HL-60 (cell line): ENCODE data around the gene HS3ST4.

Experiments
- DNase-seq, 2 experiments: peaks; one replicate each; pipeline ENCODE4 v3.0.0-alpha.2; 2010 to 2020; ENCODE audit warnings: low read depth in 1 of 2, low spot score in 1 of 2
- H3K27ac ChIP-seq: fragments of 250-450 bp; sonication (Bioruptor Pico); replicated peaks from 2 replicates; pipeline ENCODE4 v1.5.1; 2020; ENCODE audit warnings: mild to moderate bottlenecking, moderate library complexity
- H3K27me3 ChIP-seq: fragments of 250-450 bp; sonication (Bioruptor Pico); 2 replicates; pipeline ENCODE4 v1.5.1; 2021; ENCODE audit warnings: mild to moderate bottlenecking, moderate library complexity; ENCODE audit not compliant: insufficient read depth, poor library complexity, severe bottlenecking
- H3K4me3 ChIP-seq: replicated peaks from 2 replicates; pipeline ENCODE4 v1.5.1; 2011; ENCODE audit warnings: mild to moderate bottlenecking, control low read depth, low read length; ENCODE audit not compliant: insufficient read depth
- CTCF ChIP-seq: IDR thresholded peaks from one replicate; pipeline ENCODE4 v1.5.1; 2011; ENCODE audit warnings: low read length, control low read depth, inconsistent platforms; ENCODE audit not compliant: insufficient read depth
- GABPA ChIP-seq: IDR thresholded peaks from 2 replicates; pipeline ENCODE4 v1.6.1; 2012; ENCODE audit warnings: low read depth
- POLR2AphosphoS5 ChIP-seq: IDR thresholded peaks from 2 replicates; pipeline ENCODE4 v1.6.1; 2012; ENCODE audit warnings: low read depth
- REST ChIP-seq: IDR thresholded peaks from 2 replicates; pipeline ENCODE4 v1.6.1; 2012; ENCODE audit warnings: low read depth; ENCODE audit not compliant: insufficient replicate concordance
- SPI1 ChIP-seq: IDR thresholded peaks from 2 replicates; pipeline ENCODE4 v1.6.1; 2012; ENCODE audit warnings: low read depth, mild to moderate bottlenecking, borderline replicate concordance

HS3ST4 gene

GRCh38 chr16:26137956-26138355 is 446.2 kb downstream of the HS3ST4 start:
- no peaks in the 10 kb centered on the region for H3K27me3 ChIP-seq
- no peak for DNase-seq
- no peak for TF ChIP-seq POLR2AphosphoS5
- no peak for TF ChIP-seq CTCF
- TF ChIP-seq REST, result no peak
- TF ChIP-seq GABPA, result no peak
- TF ChIP-seq SPI1, result no peak
- no peak overlapping the region for H3K27ac ChIP-seq
- H3K4me3 ChIP-seq, result no peak overlapping the region

- H3K4me3 ChIP-seq, result no peak overlapping the region
- no peak for TF ChIP-seq GABPA
- H3K27ac ChIP-seq, result no peak overlapping the region
- DNase-seq, result no peak
- H3K27me3 ChIP-seq, result no peaks in the 10 kb centered on the region
Measured at GRCh38 chr16:26139091-26139490, 447.3 kb downstream of the HS3ST4 start.

GRCh38 chr16:26139884-26140283 is 448.1 kb downstream of the HS3ST4 start:
- no peak for TF ChIP-seq REST
- no peak for TF ChIP-seq GABPA
- TF ChIP-seq SPI1, result no peak
- no peak for TF ChIP-seq CTCF
- no peak for TF ChIP-seq POLR2AphosphoS5
- Histone ChIP-seq H3K27ac (no peak overlapping the region), H3K4me3 (no peak overlapping the region), H3K27me3 (no peaks in the 10 kb centered on the region)
- no peak for DNase-seq

- TF ChIP-seq POLR2AphosphoS5 (no peak), GABPA (no peak), CTCF (no peak)
- no peak overlapping the region for H3K4me3 ChIP-seq
Measured at GRCh38 chr16:26149364-26150190, 457.8 kb downstream of the HS3ST4 start.

More at GRCh38 chr16:26149364-26150190, 457.8 kb downstream of the HS3ST4 start:
- Histone ChIP-seq H3K27ac (no peak overlapping the region), H3K27me3 (no peaks in the 10 kb centered on the region)
- DNase-seq, result no peak
